GM20000 (cell line): ENCODE data around the gene PRRC1.

ENCODE experiments used
- DNase-seq: peaks from one replicate; pipeline ENCODE4 v3.0.0; 2012; ENCODE audit warnings: low spot score
- TF ChIP-seq, protein P1 (sequence below): IDR thresholded peaks from 2 replicates; pipeline ENCODE4 v1.5.1; 2012; ENCODE audit warnings: mild to moderate bottlenecking, control low read depth; ENCODE audit errors: extremely low read depth, missing control alignments

PRRC1 gene

DNA sequence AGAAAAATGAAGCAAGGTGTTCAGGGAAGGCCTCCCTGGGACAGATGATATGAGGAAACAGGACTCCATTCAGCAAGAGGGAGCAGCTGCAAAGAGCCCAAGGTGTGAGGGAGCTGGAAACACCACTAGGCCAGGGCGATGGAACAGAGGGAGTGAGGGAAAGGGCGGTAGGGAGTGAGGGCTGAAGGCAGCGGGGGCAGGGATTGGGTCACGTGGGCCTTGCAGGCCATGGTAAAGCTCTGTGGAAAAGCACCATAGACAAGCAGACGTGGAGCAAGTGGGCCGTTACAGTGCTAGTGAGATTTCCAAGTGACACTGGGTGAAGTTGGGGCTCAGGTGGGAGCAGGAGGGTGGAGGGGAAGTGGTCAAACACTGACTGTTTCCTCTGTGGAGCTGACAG lies 10.8 kb upstream of the PRRC1 start:
- DNase-seq, result no peak
- TF ChIP-seq, protein P1, sequence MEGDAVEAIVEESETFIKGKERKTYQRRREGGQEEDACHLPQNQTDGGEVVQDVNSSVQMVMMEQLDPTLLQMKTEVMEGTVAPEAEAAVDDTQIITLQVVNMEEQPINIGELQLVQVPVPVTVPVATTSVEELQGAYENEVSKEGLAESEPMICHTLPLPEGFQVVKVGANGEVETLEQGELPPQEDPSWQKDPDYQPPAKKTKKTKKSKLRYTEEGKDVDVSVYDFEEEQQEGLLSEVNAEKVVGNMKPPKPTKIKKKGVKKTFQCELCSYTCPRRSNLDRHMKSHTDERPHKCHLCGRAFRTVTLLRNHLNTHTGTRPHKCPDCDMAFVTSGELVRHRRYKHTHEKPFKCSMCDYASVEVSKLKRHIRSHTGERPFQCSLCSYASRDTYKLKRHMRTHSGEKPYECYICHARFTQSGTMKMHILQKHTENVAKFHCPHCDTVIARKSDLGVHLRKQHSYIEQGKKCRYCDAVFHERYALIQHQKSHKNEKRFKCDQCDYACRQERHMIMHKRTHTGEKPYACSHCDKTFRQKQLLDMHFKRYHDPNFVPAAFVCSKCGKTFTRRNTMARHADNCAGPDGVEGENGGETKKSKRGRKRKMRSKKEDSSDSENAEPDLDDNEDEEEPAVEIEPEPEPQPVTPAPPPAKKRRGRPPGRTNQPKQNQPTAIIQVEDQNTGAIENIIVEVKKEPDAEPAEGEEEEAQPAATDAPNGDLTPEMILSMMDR, result no peak

DNA sequence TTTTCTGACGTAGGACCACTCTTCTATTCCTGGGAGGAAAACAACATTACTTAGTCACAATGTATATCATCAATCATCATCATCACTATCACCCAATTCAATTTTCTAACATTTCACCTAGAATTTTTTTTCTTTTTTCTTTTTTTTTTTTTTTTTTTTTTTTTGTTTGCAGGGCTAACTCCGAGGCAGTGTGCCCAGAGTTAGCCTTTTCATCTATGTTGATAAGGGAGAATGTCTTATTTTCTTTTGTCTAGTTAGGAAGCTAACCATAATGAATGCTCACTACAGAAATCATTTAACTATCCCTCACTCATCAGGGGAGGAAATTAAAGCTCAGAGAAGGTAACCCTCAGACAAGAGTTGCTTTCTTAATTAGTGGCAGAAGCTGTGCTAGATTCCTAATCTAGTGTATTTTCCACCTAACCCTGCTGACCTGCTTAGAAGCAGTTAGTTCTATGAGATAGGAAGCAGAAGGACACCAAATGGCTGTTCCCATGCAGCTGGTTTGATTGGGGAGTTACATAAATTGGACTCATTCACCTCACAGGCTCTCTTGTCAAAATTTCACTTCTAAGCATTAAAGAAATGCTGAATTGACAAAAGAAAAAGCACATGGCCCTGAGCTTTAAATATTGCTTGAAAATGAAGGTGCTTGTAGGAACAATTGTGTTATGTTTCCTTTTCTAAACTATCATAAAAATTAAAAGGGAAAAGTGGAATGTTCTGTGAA lies 8.6 kb upstream of the PRRC1 start:
- TF ChIP-seq, protein P1, result no peak
- DNase-seq, result no peak

DNA sequence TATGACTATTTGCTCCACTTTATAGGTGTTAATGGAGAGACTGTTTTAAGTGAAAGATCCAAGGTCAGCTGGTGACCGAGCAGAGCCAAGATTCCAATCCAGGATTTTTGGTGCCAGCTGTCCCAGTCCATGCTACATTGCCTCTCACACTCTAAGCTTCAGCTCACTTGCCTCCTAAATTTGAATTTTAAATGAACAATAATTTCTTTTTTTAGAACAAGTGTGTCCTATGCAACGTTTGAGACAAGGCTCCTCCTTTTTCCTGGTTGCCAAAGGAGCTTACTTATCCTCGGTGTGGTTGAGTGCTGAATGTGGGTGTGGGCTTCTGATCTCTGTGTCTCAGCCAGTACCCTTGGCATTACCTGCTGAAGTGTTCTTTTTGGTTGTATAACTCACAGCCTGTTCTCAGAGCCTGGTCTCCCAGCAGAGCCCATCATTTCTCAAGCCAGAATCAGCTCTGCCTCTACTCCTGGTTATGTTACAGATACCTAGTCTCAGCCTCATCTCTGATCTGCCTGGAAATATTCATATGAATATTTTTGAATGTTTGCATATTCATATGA lies 4.0 kb upstream of the PRRC1 start:
- DNase-seq, result no peak
- TF ChIP-seq, protein P1, result no peak

DNA sequence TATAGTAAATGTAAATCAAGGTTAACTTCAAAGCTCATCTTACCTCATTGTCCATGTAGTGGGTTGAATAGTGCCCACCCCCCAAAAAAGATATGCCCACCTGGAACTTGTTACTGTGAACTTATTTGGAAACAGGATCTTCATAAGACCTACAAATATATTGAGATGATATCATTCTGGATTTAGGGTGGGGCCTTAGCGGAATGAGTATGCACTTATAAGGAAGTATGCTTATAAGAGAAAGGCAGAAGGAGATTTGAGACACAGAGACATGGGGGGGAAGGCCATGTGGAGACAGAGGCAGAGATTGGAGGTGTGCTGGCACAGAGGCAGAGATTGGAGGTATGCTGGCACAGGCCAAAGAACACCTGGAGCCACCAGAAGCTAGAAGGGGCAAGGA lies 2.6 kb upstream of the PRRC1 start:
- TF ChIP-seq, protein P1, result no peak
- no peak for DNase-seq

DNA sequence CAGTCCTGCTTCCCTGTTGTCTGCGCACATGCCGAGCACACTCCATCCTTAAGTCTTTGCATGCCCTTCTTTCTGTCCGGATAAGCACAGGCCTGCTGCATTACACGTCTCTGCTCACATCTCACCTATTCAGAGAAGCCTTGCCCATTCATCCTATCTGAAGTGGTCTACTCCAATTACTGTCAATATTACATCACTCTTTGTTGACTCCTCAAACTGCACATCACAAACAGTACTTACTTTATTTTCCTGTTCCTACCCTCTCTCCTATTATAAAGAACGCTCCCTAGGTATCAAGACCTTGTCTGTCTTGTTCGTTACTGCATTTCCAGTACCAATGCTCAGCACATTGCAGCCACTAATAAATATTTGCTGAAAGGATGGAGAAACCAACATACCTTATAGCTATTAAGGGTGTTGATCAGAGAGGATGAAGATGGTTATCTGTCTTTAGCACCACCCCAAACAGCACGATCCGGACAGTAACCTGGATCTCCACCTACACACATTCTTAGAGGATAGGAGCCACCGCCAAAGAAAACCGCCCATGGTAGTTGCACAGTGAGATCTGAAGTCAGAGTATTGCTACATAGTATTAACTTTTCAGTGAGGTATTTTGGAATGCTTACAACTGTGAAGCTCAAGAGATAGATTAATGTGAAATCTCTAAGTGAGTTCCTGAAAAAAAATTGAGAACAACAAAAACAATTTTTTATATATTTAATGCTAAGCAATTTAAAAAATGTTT lies 1.6 kb upstream of the PRRC1 start:
- TF ChIP-seq, protein P1, result no peak
- no peak for DNase-seq

DNA sequence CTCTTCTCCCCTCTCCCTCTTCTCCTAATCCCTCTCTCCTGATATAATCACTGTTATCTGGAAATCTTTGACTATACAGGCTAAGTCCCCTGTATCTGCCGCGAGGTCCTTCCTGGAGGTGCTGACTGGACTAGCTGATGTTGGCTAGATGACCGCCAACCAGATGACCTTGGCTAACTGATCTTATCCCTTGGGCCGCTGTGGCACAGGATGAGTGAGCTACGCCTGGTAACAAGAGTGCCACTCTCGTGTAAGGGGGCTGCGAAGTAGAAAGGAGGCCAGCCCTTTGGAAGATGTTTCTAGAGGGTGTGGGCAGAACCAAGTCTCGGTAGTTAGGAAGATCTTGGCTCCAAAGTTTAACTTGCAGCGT lies 345 bp upstream of the PRRC1 start:
- no peak for DNase-seq
- TF ChIP-seq, protein P1, result no peak

DNA sequence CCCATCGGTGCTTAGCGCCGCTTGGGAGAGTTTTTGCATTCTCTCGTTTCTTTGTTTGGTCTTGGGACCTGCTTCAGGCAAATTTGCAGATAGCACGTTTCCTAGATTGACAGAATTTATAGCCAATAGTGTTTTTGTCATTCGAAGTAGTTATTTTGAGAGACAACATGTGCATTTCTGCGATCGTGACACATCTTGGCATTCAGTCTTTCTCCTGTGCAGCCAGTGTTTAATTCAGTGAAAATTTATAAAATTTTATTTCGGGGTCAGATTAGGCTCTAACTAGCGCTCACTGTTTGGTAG lies 830 bp downstream of the PRRC1 start:
- DNase-seq, result peak; percentile 46
- TF ChIP-seq, protein P1, result no peak
